Measurements from ENCODE around the gene IGFBP4.

DNA sequence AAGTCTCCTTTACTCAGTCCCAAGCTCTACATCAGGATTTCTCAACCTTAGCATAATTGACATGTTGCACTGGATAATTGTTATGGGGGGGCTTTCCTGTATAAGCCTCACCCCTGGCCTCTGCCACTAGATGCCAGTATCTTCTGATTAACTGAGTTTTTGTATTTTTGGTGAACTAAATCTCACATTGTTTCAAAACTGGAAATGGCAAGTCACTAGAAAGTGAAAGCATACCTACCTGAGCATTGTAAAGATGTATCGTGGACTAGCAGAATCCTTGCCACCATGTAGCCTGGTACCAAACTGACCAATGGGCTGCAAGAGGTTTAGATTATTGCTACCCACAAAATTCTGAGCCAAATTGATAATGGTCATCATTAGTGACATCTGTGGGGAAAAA lies 40.6 kb upstream of the IGFBP4 start:
- TF ChIP-seq, protein P1, sequence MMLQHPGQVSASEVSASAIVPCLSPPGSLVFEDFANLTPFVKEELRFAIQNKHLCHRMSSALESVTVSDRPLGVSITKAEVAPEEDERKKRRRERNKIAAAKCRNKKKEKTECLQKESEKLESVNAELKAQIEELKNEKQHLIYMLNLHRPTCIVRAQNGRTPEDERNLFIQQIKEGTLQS (IDR thresholded peaks at IDR 0.05), result no peak
- TF ChIP-seq, protein P2, sequence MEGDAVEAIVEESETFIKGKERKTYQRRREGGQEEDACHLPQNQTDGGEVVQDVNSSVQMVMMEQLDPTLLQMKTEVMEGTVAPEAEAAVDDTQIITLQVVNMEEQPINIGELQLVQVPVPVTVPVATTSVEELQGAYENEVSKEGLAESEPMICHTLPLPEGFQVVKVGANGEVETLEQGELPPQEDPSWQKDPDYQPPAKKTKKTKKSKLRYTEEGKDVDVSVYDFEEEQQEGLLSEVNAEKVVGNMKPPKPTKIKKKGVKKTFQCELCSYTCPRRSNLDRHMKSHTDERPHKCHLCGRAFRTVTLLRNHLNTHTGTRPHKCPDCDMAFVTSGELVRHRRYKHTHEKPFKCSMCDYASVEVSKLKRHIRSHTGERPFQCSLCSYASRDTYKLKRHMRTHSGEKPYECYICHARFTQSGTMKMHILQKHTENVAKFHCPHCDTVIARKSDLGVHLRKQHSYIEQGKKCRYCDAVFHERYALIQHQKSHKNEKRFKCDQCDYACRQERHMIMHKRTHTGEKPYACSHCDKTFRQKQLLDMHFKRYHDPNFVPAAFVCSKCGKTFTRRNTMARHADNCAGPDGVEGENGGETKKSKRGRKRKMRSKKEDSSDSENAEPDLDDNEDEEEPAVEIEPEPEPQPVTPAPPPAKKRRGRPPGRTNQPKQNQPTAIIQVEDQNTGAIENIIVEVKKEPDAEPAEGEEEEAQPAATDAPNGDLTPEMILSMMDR (IDR thresholded peaks at IDR 0.05; ENCODE audit: low read depth, low read length, missing input control), result no peak
- TF ChIP-seq GABPA (IDR thresholded peaks at IDR 0.05 in 1 of 2, conservative IDR thresholded peaks at IDR 0.05 in 1 of 2), result no peak
- no peak for TF ChIP-seq JUND (IDR thresholded peaks at IDR 0.05)
- TF ChIP-seq HNF4A (conservative IDR thresholded peaks at IDR 0.05), result no peak
- no peak for TF ChIP-seq YY1 (IDR thresholded peaks at IDR 0.05)
- TF ChIP-seq, protein P3, sequence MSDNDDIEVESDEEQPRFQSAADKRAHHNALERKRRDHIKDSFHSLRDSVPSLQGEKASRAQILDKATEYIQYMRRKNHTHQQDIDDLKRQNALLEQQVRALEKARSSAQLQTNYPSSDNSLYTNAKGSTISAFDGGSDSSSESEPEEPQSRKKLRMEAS (IDR thresholded peaks at IDR 0.05), result no peak
- TF ChIP-seq SP1 (IDR thresholded peaks at IDR 0.05), result no peak
- TF ChIP-seq, protein P4, sequence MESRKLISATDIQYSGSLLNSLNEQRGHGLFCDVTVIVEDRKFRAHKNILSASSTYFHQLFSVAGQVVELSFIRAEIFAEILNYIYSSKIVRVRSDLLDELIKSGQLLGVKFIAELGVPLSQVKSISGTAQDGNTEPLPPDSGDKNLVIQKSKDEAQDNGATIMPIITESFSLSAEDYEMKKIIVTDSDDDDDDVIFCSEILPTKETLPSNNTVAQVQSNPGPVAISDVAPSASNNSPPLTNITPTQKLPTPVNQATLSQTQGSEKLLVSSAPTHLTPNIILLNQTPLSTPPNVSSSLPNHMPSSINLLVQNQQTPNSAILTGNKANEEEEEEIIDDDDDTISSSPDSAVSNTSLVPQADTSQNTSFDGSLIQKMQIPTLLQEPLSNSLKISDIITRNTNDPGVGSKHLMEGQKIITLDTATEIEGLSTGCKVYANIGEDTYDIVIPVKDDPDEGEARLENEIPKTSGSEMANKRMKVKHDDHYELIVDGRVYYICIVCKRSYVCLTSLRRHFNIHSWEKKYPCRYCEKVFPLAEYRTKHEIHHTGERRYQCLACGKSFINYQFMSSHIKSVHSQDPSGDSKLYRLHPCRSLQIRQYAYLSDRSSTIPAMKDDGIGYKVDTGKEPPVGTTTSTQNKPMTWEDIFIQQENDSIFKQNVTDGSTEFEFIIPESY (IDR thresholded peaks at IDR 0.05), result no peak
- no peak for TF ChIP-seq HNF4G (IDR thresholded peaks at IDR 0.05)
- no peak for TF ChIP-seq FOXA2 (IDR thresholded peaks at IDR 0.05)
- no peak for TF ChIP-seq TAF1 (conservative IDR thresholded peaks at IDR 0.05)

All from liver (tissue), 3 donors.